Measurements from ENCODE around the gene CCDC7. TPM values are rescaled to one million over a fixed set of nuclear protein-coding genes. Genes with fewer than 3 reads are reported as not detected.
"Not testable (repeated sequence)": the region's sequence is repeated elsewhere in the genome, so short reads cannot be mapped to it uniquely, and the experiment has no call there.

The CCDC7 gene
- total and polyA plus RNA-seq, 7 experiments from 2014 or later: 7.7 to 98.7 (median 62.9) TPM

DNA sequence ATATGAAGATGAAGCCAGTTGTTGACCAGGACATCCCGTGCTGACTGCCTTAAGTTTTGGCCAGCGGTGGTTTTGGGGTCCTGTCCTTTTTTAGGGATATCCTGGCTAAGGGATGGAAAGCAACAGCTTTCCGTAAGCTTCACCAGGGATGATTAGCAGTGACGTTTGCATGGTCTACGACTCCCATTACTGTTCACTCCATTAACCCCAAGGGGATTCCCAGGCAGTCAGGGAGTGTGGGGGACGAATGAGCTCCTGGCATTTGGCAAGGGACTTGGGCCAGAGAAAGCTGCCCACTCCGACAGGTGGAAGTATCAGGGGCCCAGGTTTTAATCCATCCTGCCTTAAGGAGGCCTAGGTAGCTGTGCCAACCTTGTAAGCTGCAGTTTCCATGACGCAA, 445.3 kb downstream of the CCDC7 start:
- CTCF ChIA-PET: no interaction called here
- no peaks in the 10 kb centered on the region for H3K9me3 Mint-ChIP-seq
- Histone ChIP-seq H3K4me3 (ENCODE audit: low read length) (no peak overlapping the region), H3K36me3 (ENCODE audit: control insufficient read depth in 2 of 3, insufficient read depth in 3 of 3, low read length in 3 of 3) (peaks cover 0 to 1% (median 0%) of the 10 kb centered on the region in 3 experiments), H3K9me3 (ENCODE audit: control insufficient read depth in 2 of 3, low read length in 3 of 3) (no peaks in the 10 kb centered on the region), H3K4me1 (ENCODE audit: control insufficient read depth in 2 of 2, insufficient read depth in 2 of 2, low read length in 2 of 2) (no peaks in the 10 kb centered on the region), H3K27ac (ENCODE audit: low read depth, low read length) (no peak overlapping the region), H3K27me3 (ENCODE audit: control insufficient read depth in 2 of 2, insufficient read depth in 2 of 2, low read length in 2 of 2) (no peaks in the 10 kb centered on the region)
- DNase-seq: no peak
- no peak for ATAC-seq
- no peaks in the 10 kb centered on the region for H3K27me3 Mint-ChIP-seq
- peaks cover 0 to 7% (median 4%) of the 10 kb centered on the region in 7 donors for H3K4me1 Mint-ChIP-seq
- H3K4me3 Mint-ChIP-seq: no peak overlapping the region
- intact Hi-C loops (cut with micrococcal nuclease): no loop called here
- H3K36me3 Mint-ChIP-seq: peaks cover 0 to 9% (median under 1%) of the 10 kb centered on the region in 5 donors
- POLR2A ChIA-PET: no interaction called here
- H3K27ac Mint-ChIP-seq: no peak overlapping the region

DNA sequence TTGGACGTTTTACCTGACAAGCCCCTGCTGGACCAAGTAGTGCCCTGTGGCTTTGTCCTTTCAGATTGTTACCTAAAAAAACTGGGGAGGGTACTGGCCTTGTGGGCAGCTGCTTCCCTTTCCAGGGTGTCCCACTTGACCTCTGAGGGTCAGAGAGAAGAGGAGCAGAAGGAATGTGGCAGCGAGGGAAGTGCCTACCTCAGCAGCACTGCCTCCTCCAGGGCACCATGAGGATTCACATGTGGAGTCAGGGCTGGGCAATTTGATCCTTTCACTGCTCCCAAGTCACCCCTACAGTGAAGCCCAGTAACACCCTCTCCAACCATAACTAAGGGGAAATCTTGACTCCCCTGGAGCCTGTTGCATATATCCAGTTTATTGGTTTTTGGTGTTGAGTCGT, 447.5 kb downstream of the CCDC7 start:
- Mint-ChIP-seq H3K27ac (no peak overlapping the region), H3K36me3 (peaks cover 5 to 28% (median 17%) of the 10 kb centered on the region in 5 donors), H3K9me3 (no peaks in the 10 kb centered on the region), H3K27me3 (no peaks in the 10 kb centered on the region), H3K4me3 (no peak overlapping the region), H3K4me1 (peaks cover 0 to 7% (median 4%) of the 10 kb centered on the region in 7 donors)
- ATAC-seq (peak; percentile 18), DNase-seq (no peak)
- ChIA-PET CTCF (no interaction called here), POLR2A (no interaction called here)
- Histone ChIP-seq H3K27me3 (ENCODE audit: control insufficient read depth in 2 of 2, insufficient read depth in 2 of 2, low read length in 2 of 2) (no peaks in the 10 kb centered on the region), H3K4me1 (ENCODE audit: control insufficient read depth in 2 of 2, insufficient read depth in 2 of 2, low read length in 2 of 2) (no peaks in the 10 kb centered on the region), H3K36me3 (ENCODE audit: control insufficient read depth in 2 of 3, insufficient read depth in 3 of 3, low read length in 3 of 3) (peaks cover 0 to 5% (median 0%) of the 10 kb centered on the region in 3 experiments), H3K9me3 (ENCODE audit: control insufficient read depth in 2 of 3, low read length in 3 of 3) (no peaks in the 10 kb centered on the region), H3K4me3 (ENCODE audit: low read length) (no peak overlapping the region), H3K27ac (ENCODE audit: low read depth, low read length) (no peak overlapping the region)
- intact Hi-C loops (cut with micrococcal nuclease): no loop called here

DNA sequence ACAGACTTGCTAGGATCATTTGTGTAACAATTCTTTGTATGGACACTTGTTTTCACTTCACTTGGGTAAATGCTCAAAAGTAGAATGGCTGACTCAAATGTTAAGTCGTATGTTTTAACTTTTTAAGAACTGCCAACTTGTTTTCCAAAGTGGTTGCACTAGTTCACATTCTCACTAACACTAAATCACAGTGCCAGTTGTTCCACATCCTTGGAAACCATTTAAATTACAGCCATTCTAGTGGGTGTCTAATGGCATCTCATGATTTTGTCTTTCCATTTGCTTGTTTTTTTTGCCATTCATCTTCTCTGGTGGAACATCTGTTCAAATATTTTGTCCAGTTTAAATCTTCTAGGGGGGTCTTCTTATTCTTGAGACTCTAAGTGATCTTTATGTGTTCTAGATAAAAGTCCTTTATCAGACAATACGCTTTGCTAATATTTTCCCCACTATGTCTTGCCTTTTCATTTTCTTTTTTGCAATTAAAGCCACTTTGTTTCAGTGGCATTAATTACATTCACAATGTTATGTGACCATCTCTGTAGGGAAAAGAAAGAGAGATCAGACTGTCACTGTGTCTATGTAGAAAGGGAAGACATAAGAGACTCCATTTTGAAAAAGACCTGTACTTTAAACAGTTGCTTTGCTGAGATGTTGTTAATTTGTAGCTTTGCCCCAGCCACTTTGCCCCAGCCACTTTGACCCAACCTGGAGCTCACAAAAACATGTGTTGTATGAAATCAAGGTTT, 448.1 kb downstream of the CCDC7 start:
- H3K9me3 ChIP-seq (ENCODE audit: control insufficient read depth in 2 of 3, low read length in 3 of 3): no peaks in the 10 kb centered on the region
- peaks cover 5 to 28% (median 17%) of the 10 kb centered on the region in 5 donors for H3K36me3 Mint-ChIP-seq
- intact Hi-C loops (cut with micrococcal nuclease): no loop called here
- H3K4me1 ChIP-seq (ENCODE audit: control insufficient read depth in 2 of 2, insufficient read depth in 2 of 2, low read length in 2 of 2): no peaks in the 10 kb centered on the region
- DNase-seq (no peak), ATAC-seq (no peak)
- H3K4me3 Mint-ChIP-seq: no peak overlapping the region
- ChIA-PET POLR2A (no interaction called here), CTCF (no interaction called here)
- peaks cover 0 to 7% (median 4%) of the 10 kb centered on the region in 7 donors for H3K4me1 Mint-ChIP-seq
- no peaks in the 10 kb centered on the region for H3K27me3 ChIP-seq (ENCODE audit: control insufficient read depth in 2 of 2, insufficient read depth in 2 of 2, low read length in 2 of 2)
- H3K27me3 Mint-ChIP-seq: no peaks in the 10 kb centered on the region
- peaks cover 0 to 5% (median 0%) of the 10 kb centered on the region in 3 experiments for H3K36me3 ChIP-seq (ENCODE audit: control insufficient read depth in 2 of 3, insufficient read depth in 3 of 3, low read length in 3 of 3)
- no peak overlapping the region for H3K4me3 ChIP-seq (ENCODE audit: low read length)
- H3K9me3 Mint-ChIP-seq: no peaks in the 10 kb centered on the region
- no peak overlapping the region for H3K27ac Mint-ChIP-seq
- no peak overlapping the region for H3K27ac ChIP-seq (ENCODE audit: low read depth, low read length)

DNA sequence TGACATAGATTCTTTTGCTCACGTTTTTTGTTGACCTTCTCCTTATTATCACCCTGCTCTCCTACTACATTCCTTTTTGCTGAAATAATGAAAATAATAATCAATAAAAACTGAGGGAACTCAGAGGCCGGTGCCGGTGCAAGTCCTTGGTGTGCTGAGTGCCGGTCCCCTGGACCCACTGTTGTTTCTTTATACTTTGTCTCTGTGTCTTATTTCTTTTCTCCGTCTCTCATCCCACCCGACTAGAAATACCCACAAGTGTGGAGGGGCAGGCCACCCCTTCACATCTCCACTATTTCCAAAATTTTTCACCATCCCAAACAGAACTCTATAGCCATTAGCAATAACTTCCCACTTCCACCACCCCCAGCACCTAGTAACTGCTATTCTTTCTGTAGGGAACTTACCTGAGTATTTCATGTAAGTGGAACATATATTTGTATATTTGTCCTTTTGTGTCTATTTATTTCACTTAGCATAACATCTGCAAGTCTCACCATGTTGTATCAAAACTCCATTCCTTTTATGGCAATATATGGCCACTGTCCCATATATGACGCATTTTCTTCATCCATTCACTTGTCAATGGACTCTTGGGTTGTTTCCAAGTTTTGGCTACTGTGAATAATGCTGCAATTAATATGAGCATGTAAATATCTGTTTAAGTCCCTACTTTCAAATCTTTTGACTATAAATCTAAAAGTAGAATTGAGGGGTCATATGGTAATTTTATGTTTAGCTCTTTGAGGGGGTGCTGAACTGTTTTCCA, 449.4 kb downstream of the CCDC7 start:
- H3K27me3 ChIP-seq (ENCODE audit: control insufficient read depth in 2 of 2, insufficient read depth in 2 of 2, low read length in 2 of 2); H3K9me3 ChIP-seq (ENCODE audit: control insufficient read depth in 2 of 3, low read length in 3 of 3); H3K27ac ChIP-seq (ENCODE audit: low read depth, low read length); POLR2A ChIA-PET; ATAC-seq; H3K27ac Mint-ChIP-seq; H3K4me1 Mint-ChIP-seq; CTCF ChIA-PET; H3K27me3 Mint-ChIP-seq; intact Hi-C loops (cut with micrococcal nuclease); H3K4me1 ChIP-seq (ENCODE audit: control insufficient read depth in 2 of 2, insufficient read depth in 2 of 2, low read length in 2 of 2); DNase-seq; H3K9me3 Mint-ChIP-seq; H3K4me3 Mint-ChIP-seq; H3K4me3 ChIP-seq (ENCODE audit: low read length); H3K36me3 ChIP-seq (ENCODE audit: control insufficient read depth in 2 of 3, insufficient read depth in 3 of 3, low read length in 3 of 3): not testable (repeated sequence)
- H3K36me3 Mint-ChIP-seq: peaks cover 5 to 28% (median 17%) of the 10 kb centered on the region in 5 donors

- CTCF ChIA-PET: interaction anchor here (0.7 kb wide), 1 partner anchor 717 kb away, joined by 6 read pairs; no protein-coding TSS in a partner anchor
These were observed 455.9 kb downstream of the CCDC7 start for GRCh38 chr10:32901815-32902214.

DNA sequence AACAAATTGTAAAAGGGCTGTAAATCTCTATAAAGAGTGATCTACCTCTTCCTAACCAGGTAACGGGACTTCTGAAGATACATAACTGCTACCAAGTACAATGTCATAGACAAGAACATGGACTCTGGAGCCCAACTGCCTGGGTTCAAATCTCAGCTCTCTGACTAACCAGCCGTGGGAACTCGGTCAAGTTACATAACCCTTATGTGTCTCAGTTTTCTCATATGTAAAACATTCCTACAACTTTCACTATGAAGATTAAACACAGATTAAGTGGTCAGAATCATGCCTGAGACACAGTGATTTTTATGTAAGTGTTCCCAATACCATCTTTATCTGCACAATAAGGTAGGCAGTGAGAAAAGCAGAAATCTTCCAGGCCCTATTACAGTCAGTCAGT, 459.5 kb downstream of the CCDC7 start:
- Mint-ChIP-seq H3K9me3 (no peaks in the 10 kb centered on the region), H3K36me3 (peaks cover 4 to 42% (median 17%) of the 10 kb centered on the region in 5 donors), H3K4me1 (no peaks in the 10 kb centered on the region), H3K4me3 (no peak overlapping the region), H3K27me3 (no peaks in the 10 kb centered on the region), H3K27ac (peak overlapping the region in 1 of 9 donors; percentile 15)
- Histone ChIP-seq H3K9me3 (ENCODE audit: control insufficient read depth in 2 of 3, low read length in 3 of 3) (no peaks in the 10 kb centered on the region), H3K27ac (ENCODE audit: low read depth, low read length) (no peak overlapping the region), H3K36me3 (ENCODE audit: control insufficient read depth in 2 of 3, insufficient read depth in 3 of 3, low read length in 3 of 3) (peaks cover 3 to 18% (median 4%) of the 10 kb centered on the region in 3 experiments), H3K4me1 (ENCODE audit: control insufficient read depth in 2 of 2, insufficient read depth in 2 of 2, low read length in 2 of 2) (no peaks in the 10 kb centered on the region), H3K4me3 (ENCODE audit: low read length) (no peak overlapping the region), H3K27me3 (ENCODE audit: control insufficient read depth in 2 of 2, insufficient read depth in 2 of 2, low read length in 2 of 2) (no peaks in the 10 kb centered on the region)
- DNase-seq (no peak), ATAC-seq (no peak)
- intact Hi-C loops (cut with micrococcal nuclease): no loop called here
- POLR2A ChIA-PET: no interaction called here
- CTCF ChIA-PET: no interaction called here

More at GRCh38 chr10:32901815-32902214, 455.9 kb downstream of the CCDC7 start:
- H3K27ac Mint-ChIP-seq: no peak overlapping the region
- no peaks in the 10 kb centered on the region for H3K27me3 Mint-ChIP-seq
- POLR2A ChIA-PET: interaction anchor here (0.7 kb wide), 1 partner anchor 528 kb away, joined by 3 read pairs; no protein-coding TSS in a partner anchor
- H3K4me3 Mint-ChIP-seq: no peak overlapping the region
- Histone ChIP-seq H3K9me3 (ENCODE audit: control insufficient read depth in 2 of 3, low read length in 3 of 3) (no peaks in the 10 kb centered on the region), H3K27me3 (ENCODE audit: control insufficient read depth in 2 of 2, insufficient read depth in 2 of 2, low read length in 2 of 2) (no peaks in the 10 kb centered on the region), H3K4me3 (ENCODE audit: low read length) (no peak overlapping the region), H3K4me1 (ENCODE audit: control insufficient read depth in 2 of 2, insufficient read depth in 2 of 2, low read length in 2 of 2) (no peaks in the 10 kb centered on the region), H3K36me3 (ENCODE audit: control insufficient read depth in 2 of 3, insufficient read depth in 3 of 3, low read length in 3 of 3) (peaks cover 0 to 4% (median 0%) of the 10 kb centered on the region in 3 experiments), H3K27ac (ENCODE audit: low read depth, low read length) (no peak overlapping the region)
- H3K9me3 Mint-ChIP-seq: no peaks in the 10 kb centered on the region
- no peak for DNase-seq
- ATAC-seq: no peak
- H3K36me3 Mint-ChIP-seq: peaks cover 0 to 35% (median 20%) of the 10 kb centered on the region in 5 donors
- intact Hi-C loops (cut with micrococcal nuclease): no loop called here
- peaks cover 0 to 1% (median 0%) of the 10 kb centered on the region in 7 donors for H3K4me1 Mint-ChIP-seq
